Calu3 (cell line): Measurements from ENCODE around the gene MYO1B. TPM values are rescaled to one million over a fixed set of nuclear protein-coding genes. Genes with fewer than 3 reads are reported as not detected.

ENCODE experiments used
- BruUV-seq: library from RNA; stranded (reverse); fragments of 400-500 nt; replicated peaks from 2 replicates; lab custom pipeline; 2021; lab: Mats Ljungman, UMichigan
- CTCF ChIA-PET: fragments of 300-600 bp; sonication (Branson Sonifier 250); formaldehyde crosslinking; loops from one replicate; lab custom pipeline; 2022; ENCODE audit warnings: antibody characterized with exemption; lab: Charles Lee
- DNase-seq: peaks from one replicate; pipeline ENCODE4 v3.0.0; 2022
- H3K27ac Mint-ChIP-seq: one replicate; pipeline ENCODE4 v1.8.0; 2022; ENCODE audit warnings: mixed read lengths; ENCODE audit not compliant: unreplicated experiment
- H3K27me3 Mint-ChIP-seq: one replicate; pipeline ENCODE4 v1.8.0; 2022; ENCODE audit warnings: mixed read lengths; ENCODE audit not compliant: unreplicated experiment
- H3K36me3 Mint-ChIP-seq: one replicate; pipeline ENCODE4 v1.8.0; 2022; ENCODE audit warnings: mild to moderate bottlenecking, moderate library complexity, mixed read lengths; ENCODE audit not compliant: insufficient read depth, unreplicated experiment
- H3K4me1 Mint-ChIP-seq: one replicate; pipeline ENCODE4 v1.8.0; 2022; ENCODE audit warnings: mild to moderate bottlenecking, low read depth, mixed read lengths; ENCODE audit not compliant: unreplicated experiment
- H3K4me3 Mint-ChIP-seq: one replicate; pipeline ENCODE4 v1.8.0; 2022; ENCODE audit warnings: mild to moderate bottlenecking, low read depth, moderate library complexity, mixed read lengths; ENCODE audit not compliant: unreplicated experiment
- H3K9me3 Mint-ChIP-seq: one replicate; pipeline ENCODE4 v1.8.0; 2022; ENCODE audit warnings: low read depth, mixed read lengths; ENCODE audit not compliant: unreplicated experiment
- intact Hi-C: fragments of 100-400 bp; cut with micrococcal nuclease; formaldehyde crosslinking; loops from one replicate; pipeline ENCODE4 v1.10.0; 2022; ENCODE audit not compliant: unreplicated experiment
- total RNA-seq: library from RNA; stranded (reverse); gene quantifications from 2 replicates; pipeline ENCODE4 v1.2.3, GENCODE V29; 2022
- TF ChIP-seq, protein P1 (sequence below): fragments of 200-600 bp; IDR thresholded peaks from one replicate; pipeline ENCODE4 v1.8.0; 2022; ENCODE audit warnings: antibody characterized with exemption; ENCODE audit not compliant: unreplicated experiment

The MYO1B gene
- total RNA-seq, 1 experiment from 2014 or later: 64.5 TPM

DNA sequence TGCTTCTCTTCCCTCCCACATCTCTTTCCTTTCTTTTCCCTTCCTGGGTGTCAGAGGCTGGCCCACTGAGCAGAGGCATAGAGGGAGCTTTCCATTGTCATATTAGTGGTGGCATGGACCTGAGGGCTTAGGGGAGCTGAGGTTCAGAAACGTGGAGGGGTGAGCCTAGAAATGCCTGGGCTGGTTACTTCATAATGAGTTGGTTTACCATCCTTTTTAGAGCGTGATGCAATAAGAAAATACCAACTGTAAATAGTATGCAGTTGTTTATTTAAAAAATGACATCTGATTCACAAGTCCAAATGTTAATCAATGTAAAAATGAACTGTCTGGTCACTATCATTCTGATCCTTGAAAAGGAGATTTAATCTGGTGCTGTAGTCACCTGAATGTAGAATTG lies 46.3 kb downstream of the MYO1B start:
- no peaks in the 10 kb centered on the region for H3K36me3 Mint-ChIP-seq
- intact Hi-C loops: no loop called here
- H3K27ac Mint-ChIP-seq: no peak overlapping the region
- H3K9me3 Mint-ChIP-seq: no peaks in the 10 kb centered on the region
- no peak for DNase-seq
- CTCF ChIA-PET: no interaction called here
- no peak overlapping the region for H3K4me3 Mint-ChIP-seq
- BruUV-seq: no TSS peak
- TF ChIP-seq, protein P1, sequence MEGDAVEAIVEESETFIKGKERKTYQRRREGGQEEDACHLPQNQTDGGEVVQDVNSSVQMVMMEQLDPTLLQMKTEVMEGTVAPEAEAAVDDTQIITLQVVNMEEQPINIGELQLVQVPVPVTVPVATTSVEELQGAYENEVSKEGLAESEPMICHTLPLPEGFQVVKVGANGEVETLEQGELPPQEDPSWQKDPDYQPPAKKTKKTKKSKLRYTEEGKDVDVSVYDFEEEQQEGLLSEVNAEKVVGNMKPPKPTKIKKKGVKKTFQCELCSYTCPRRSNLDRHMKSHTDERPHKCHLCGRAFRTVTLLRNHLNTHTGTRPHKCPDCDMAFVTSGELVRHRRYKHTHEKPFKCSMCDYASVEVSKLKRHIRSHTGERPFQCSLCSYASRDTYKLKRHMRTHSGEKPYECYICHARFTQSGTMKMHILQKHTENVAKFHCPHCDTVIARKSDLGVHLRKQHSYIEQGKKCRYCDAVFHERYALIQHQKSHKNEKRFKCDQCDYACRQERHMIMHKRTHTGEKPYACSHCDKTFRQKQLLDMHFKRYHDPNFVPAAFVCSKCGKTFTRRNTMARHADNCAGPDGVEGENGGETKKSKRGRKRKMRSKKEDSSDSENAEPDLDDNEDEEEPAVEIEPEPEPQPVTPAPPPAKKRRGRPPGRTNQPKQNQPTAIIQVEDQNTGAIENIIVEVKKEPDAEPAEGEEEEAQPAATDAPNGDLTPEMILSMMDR: no peak
- H3K27me3 Mint-ChIP-seq: no peaks in the 10 kb centered on the region
- peaks cover 8% of the 10 kb centered on the region for H3K4me1 Mint-ChIP-seq

DNA sequence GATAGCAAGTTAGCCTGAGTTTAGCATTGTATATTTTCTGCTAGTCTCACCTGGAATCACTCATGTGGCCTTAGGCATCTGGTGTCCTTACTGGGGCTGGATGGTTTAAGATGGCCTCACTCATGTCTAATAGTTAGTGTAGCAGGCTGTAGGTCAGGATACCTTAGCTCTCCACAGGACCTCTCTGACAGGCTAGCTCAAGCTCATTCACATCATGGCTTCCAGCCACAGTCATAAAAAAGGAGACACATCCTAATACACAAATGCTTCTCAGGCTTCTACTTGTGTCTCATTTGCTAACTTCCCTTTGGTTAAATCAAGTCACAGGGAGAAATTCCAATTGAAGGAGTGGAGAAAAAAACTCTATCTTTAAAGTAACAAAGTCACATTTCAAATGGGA lies 47.7 kb downstream of the MYO1B start:
- peaks cover 8% of the 10 kb centered on the region for H3K4me1 Mint-ChIP-seq
- H3K27ac Mint-ChIP-seq: no peak overlapping the region
- BruUV-seq: no TSS peak
- no peaks in the 10 kb centered on the region for H3K27me3 Mint-ChIP-seq
- TF ChIP-seq, protein P1: no peak
- no peak overlapping the region for H3K4me3 Mint-ChIP-seq
- intact Hi-C loops: no loop called here
- H3K9me3 Mint-ChIP-seq: no peaks in the 10 kb centered on the region
- no peak for DNase-seq
- no peaks in the 10 kb centered on the region for H3K36me3 Mint-ChIP-seq
- CTCF ChIA-PET: no interaction called here

DNA sequence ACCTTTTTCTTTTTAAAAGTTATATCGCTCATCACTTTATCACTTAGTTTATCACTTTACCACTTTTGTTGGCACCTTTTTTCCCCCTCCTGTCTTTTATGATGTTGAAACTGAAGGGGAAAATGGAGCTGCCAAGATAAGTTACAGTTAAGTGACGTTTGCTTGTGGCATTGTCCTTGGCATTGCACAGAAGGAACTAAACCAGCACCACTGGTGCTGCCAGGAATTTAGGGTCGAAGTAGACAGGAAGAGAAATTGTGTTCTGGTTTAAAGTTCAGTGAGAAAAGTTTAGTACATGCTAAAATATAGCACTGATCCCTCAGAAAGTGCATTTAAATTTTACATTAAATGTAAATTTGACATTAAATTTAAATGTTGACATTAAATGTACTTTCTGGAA lies 49.9 kb downstream of the MYO1B start:
- Mint-ChIP-seq H3K4me1 (peaks cover 8% of the 10 kb centered on the region), H3K27ac (no peak overlapping the region)
- CTCF ChIA-PET: interaction anchor here (0.6 kb wide), 1 partner anchor 271 kb away, joined by 3 read pairs; no protein-coding TSS in a partner anchor

DNA sequence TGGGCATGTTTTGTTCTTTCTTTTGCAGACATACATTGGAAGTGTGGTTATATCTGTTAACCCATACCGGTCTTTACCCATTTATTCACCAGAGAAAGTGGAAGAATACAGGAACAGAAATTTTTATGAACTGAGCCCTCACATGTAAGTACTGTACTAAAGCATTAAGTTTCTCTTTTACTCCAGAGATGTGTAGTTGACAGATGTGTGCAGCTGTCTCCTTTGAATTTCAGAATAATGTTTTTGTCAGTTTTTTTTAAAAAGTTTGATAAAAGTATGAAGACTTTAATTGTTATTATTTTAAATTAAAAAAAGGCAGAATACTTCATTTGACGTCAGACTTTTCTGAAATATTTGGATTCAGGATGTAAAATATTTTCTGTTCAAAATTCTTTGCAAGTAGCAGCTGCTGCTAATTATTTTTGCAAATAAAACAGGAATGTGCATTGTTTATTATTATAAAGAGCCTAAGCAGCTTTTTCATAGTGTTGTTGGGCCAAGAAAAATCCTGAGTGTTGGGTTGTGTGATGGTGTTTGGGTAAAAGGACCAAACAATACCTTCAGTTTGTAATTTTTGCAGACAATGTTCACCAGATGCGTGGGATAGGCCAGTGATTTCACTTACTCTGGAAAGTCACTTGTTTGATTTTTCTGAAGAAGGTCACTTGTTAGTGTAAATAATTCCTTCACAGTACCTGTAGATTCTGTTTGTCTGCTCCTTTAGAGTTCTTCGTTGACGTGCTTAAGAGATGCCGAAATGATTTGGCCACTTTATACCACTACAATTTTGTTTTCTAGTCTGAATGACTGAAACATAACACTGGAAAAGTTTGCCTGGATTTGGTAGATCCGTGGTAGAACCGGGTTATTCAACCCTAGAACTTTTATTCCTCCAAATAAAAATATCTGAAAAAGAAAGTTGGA lies 51.1 kb downstream of the MYO1B start:
- Mint-ChIP-seq H3K4me1 (peaks cover 8% of the 10 kb centered on the region), H3K27ac (no peak overlapping the region), H3K4me3 (no peak overlapping the region), H3K36me3 (no peaks in the 10 kb centered on the region), H3K27me3 (no peaks in the 10 kb centered on the region), H3K9me3 (no peaks in the 10 kb centered on the region)
- CTCF ChIA-PET: interaction anchor here (0.7 kb wide), 1 partner anchor 55 kb away, joined by 3 read pairs; no protein-coding TSS in a partner anchor
- DNase-seq: no peak
- BruUV-seq: no TSS peak
- TF ChIP-seq, protein P1: no peak
- intact Hi-C loops: loop anchor here (5.0 kb wide), 1 partner anchor 49 kb away; the partner anchor contains the start of gene MYO1B

More for the DNA sequence above, 49.9 kb downstream of the MYO1B start:
- H3K9me3 Mint-ChIP-seq: no peaks in the 10 kb centered on the region
- no peak overlapping the region for H3K4me3 Mint-ChIP-seq
- BruUV-seq: no TSS peak
- no peak for DNase-seq
- TF ChIP-seq, protein P1: no peak
- no peaks in the 10 kb centered on the region for H3K27me3 Mint-ChIP-seq
- intact Hi-C loops: loop anchor here (5.0 kb wide), 1 partner anchor 48 kb away; the partner anchor contains the start of gene MYO1B
- no peaks in the 10 kb centered on the region for H3K36me3 Mint-ChIP-seq
